Uterus (tissue), 2 donors: Measurements from ENCODE around the gene TMPRSS3.

Experiments used
- CTCF ChIP-seq, 4 experiments: fragments of 200-600 bp in 2 of 4; fragments of 450-650 bp in 2 of 4; sonication (generic) in 2 of 4; IDR thresholded peaks; one replicate each; pipeline ENCODE4 v1.5.1; 2016 to 2019; ENCODE audit warnings: antibody characterized with exemption in 4 of 4, mild to moderate bottlenecking in 2 of 4, moderate library complexity in 1 of 4
- POLR2A ChIP-seq, 2 donors: fragments of 450-650 bp; IDR thresholded peaks; one replicate each; pipeline ENCODE4 v1.6.1; 2016; ENCODE audit warnings: antibody characterized with exemption in 2 of 2, mild to moderate bottlenecking in 1 of 2, moderate library complexity in 1 of 2

- no peak for TF ChIP-seq POLR2A (IDR thresholded peaks at IDR 0.05)
- no peak for TF ChIP-seq CTCF (IDR thresholded peaks at IDR 0.05)
Observed at GRCh38 chr21:42443876-42444744, 48.3 kb upstream of the TMPRSS3 start.
